H1 (cell line): ENCODE measurements around the gene CTF1. TPM values are rescaled to one million over a fixed set of nuclear protein-coding genes. Genes with fewer than 3 reads are reported as not detected.

Experiments
- polyA plus RNA-seq, 7 experiments: library from polyadenylated mRNA; depleted of rRNA in 3 of 7; stranded (reverse) in 5 of 7; unstranded in 2 of 7; fragments of >200 nt in 5 of 7; fragments of 200-250 nt in 2 of 7; gene quantifications; 1 replicate in 5 of 7; 2 replicates in 1 of 7; 4 replicates in 1 of 7; pipeline versions ENCODE4 v1.2.1 to v1.2.3, GENCODE V29; 2011 to 2013; ENCODE audit warnings: missing spikeins in 2 of 7, mixed read lengths in 2 of 7
- total RNA-seq: library from RNA; stranded (reverse); fragmentation: NEBNext Ultra II Directional; extraction: Animal tissue kit (Norgen Biotek cat#: 25700); gene quantifications from 2 replicates; pipeline ENCODE4 v1.2.1, GENCODE V29; 2021
- TF ChIP-seq, protein P1 (sequence below), 3 experiments: IDR thresholded peaks; 1 replicate in 2 of 3; 2 replicates in 1 of 3; pipeline versions ENCODE4 v1.5.1 to v1.6.1; 2011; ENCODE audit warnings: low read length in 3 of 3, mild to moderate bottlenecking in 3 of 3, inconsistent platforms in 2 of 3, low read depth in 1 of 3, moderate library complexity in 1 of 3; ENCODE audit not compliant: insufficient read depth in 1 of 3; ENCODE audit errors: control extremely low read depth in 1 of 3

The CTF1 gene
- total and polyA plus RNA-seq, 2 of the 8 experiments (the other 6 are each of a cell fraction or from before 2014, with no cell fraction given), result 0.97 to 3.4 TPM

DNA sequence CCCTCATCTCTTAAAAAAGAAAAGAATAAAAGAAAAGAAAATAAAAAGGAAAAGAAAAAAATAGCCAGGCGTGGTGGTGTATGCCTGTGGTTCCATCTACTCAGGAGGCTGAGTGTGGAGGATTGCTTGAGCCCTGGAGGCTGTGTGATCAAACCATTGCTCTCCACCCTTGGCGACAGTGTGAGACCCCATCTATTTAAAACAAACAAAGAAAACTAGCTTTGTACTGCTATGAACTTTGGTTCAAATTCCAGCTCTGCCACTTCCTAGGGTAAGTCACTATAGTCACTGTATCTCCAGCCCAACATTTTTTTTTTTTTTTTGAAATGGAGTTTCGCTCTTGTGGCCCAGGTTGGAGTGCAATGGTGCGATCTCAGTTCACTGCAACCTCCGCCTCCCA is 4.2 kb downstream of the CTF1 start (continued):
- TF ChIP-seq, protein P1, sequence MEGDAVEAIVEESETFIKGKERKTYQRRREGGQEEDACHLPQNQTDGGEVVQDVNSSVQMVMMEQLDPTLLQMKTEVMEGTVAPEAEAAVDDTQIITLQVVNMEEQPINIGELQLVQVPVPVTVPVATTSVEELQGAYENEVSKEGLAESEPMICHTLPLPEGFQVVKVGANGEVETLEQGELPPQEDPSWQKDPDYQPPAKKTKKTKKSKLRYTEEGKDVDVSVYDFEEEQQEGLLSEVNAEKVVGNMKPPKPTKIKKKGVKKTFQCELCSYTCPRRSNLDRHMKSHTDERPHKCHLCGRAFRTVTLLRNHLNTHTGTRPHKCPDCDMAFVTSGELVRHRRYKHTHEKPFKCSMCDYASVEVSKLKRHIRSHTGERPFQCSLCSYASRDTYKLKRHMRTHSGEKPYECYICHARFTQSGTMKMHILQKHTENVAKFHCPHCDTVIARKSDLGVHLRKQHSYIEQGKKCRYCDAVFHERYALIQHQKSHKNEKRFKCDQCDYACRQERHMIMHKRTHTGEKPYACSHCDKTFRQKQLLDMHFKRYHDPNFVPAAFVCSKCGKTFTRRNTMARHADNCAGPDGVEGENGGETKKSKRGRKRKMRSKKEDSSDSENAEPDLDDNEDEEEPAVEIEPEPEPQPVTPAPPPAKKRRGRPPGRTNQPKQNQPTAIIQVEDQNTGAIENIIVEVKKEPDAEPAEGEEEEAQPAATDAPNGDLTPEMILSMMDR (IDR thresholded peaks at IDR 0.05; ENCODE audit: control extremely low read depth in 1 of 3, insufficient read depth in 1 of 3, low read depth in 1 of 3, low read length in 3 of 3), result no peak
